Anterior cingulate cortex (tissue), 58 donors: ENCODE data around the gene ZNF423.
A peak's percentile ranks its signal among the peaks of the same experiment; 100 is the strongest.
"Not testable (repeated sequence)": the region's sequence is repeated elsewhere in the genome, so short reads cannot be mapped to it uniquely, and the experiment has no call there.

Experiments used
- DNase-seq, 58 donors: peaks; one replicate each; lab custom pipeline; 2025; lab: John Stamatoyannopoulos, UW

Gene ZNF423

GRCh38 chr16:49855822-49856671 is at the start of gene ZNF423:
Gene ZNF423 (minus strand): TSS chr16:49856112. CDS start chr16:49855774, 338 bp downstream.
- no peak for DNase-seq

GRCh38 chr16:49904348-49905062 is 48.6 kb upstream of the ZNF423 start:
- no peak for DNase-seq

- DNase-seq, result no peak
Observed at GRCh38 chr16:49902908-49903307, 47.0 kb upstream of the ZNF423 start.

DNA sequence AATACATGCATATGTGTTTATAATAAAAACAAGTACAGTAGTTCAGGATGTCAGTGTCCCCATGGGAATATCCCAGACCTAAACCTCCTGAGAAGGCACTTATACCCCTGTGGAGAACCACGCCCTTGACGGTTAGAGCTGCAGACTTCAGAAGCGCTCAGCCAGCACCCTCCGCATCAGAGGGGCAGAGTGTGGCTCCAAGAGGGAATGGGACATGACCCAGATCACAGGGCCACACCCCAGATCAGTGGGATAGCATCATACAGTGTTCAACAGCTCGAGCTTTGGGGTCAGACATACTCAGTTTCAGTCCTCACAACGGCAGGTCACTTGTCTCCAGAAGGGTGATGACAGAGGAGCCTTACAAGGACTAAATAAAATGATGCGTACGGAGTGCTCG is 45.8 kb upstream of the ZNF423 start:
- no peak for DNase-seq

- DNase-seq, result no peak
Observed at GRCh38 chr16:49900875-49901274, 45.0 kb upstream of the ZNF423 start.

- DNase-seq, result no peak
Observed at GRCh38 chr16:49899991-49900695, 44.2 kb upstream of the ZNF423 start.

DNA sequence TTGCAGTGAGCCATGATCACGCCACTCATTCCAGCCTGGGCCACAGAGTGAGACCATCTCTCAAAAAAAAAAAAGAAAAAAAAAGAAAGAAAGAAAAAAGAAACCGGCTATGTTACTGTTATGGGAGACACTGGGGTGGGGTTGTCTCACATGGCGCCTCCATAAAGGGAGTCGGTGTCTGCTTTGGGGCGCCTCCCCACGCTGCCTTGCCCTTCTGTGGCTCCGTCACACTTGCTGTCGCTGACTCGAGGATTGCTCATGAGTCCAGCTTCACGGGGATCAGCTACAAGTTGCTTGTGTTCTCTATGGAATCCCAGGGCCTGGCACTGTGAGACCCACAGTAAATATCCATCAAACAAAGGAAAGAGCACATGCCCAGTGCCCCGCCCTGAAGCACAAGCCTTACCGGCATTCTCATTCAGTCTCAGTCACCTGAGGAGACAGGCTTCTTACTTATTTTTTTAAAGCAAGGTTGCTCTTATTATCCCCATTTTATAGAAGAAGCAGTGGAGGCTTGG is 40.6 kb upstream of the ZNF423 start:
- no peak for DNase-seq

DNA sequence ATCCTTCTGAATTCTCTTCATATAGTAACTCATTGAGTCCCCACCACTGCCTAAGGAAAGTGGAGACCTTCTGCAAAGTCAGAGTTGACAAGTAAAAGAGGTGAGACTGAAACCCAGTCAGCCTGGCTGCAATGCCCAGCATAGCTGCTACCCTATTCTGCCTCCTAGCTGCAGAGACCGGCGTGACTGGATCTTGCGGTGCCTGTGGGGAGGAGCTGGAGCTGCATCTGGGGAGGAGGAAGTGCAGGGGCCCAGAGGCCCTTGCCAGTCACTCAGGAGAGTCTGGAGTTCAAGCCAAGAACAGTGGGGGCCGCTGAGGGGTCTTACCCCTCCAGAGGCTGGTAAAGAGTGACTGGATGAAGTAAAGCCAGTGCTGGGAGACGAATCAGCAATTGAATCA is 35.0 kb upstream of the ZNF423 start:
- no peak for DNase-seq

- no peak for DNase-seq
Observed at GRCh38 chr16:49889725-49890397, 33.9 kb upstream of the ZNF423 start.

DNA sequence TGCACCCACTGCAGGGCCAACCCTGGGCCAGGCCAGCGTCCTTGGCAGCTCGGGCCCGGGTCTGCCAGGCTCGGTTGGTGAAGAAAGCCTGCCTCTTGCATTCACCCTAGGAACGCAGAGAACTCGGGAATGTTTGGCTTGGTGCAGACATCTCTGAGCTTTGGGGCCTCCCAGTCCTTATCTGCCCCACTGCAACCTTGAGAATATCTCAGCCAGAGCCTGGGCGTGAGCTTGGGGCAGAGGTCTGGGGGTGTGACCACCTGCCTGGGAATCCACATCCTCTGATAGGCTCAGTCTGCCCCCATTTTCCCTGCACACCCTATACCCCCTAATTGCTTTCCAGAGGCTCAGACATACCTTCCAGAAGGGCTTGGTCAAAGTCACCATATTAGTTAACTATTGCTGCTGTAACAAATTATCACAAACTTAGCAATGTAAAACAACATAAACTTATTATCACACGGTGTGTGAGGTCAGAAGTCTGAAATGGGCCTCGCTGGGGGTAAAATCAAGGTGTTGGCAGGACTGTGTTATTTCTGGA is 30.7 kb upstream of the ZNF423 start:
- DNase-seq, result no peak

GRCh38 chr16:49884033-49885015 is 28.4 kb upstream of the ZNF423 start:
- no peak for DNase-seq

DNA sequence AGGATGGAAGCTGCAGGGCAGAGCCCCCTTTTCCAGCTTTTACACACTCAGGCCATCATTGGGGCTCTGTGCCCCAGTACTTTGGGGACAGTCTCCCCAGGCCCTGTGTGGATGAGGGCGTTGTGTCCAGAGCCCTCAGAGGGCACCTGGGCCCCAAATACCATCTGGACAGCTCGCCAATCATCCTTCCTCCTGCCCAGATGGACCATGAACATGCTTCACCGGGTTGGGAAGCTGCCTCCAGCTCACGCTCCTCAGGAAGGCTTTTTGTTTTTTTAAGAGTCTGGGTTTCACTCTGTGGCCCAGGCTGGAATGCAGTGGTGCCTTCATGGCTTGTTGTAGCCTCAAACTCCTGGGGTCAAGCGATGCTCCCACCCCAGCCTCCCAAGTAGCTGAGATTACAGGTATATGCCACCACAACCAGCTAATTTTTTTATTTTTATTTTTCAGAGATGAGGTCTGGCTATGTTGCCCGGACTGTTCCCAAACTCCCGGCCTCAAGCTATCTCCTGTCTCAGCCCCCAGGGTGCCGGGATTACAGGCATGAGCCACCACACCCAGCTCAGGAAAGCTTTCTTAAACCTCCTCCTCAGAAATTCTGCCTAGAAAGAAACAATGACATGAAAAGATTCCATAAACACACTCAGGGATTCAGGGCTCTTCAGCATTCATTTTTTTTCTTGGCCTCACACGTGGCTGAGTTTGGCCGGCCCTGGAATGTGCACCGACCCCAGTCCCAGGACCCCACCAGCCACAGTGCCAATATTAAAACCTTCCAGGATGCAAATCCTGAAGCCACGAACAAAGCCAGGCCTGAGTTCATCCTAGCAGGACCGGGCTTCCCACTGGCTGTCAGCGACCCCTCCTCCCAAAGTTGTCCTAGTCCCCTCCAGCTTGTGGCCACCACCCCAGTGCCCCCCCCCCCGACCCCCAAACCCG is 27.4 kb upstream of the ZNF423 start:
- no peak for DNase-seq

DNA sequence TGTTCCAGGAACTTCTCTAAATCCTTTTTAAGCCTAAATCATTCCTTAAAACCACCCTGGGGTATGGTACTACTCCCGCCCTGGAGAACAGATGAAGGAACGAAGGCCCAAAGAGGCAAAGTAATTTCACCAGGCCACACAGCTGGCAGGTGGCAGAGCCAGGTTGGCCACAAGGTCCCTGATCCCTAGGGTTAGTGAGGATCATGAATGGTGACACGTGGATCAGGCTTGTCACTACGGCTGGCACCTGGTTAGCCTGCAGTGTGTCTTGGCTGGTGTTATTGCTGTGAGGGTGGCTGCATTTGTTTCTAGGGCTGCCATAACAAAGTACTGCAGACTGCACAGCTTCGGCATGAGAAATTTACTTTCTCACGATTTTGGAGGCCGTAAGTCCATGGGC is 26.0 kb upstream of the ZNF423 start:
- DNase-seq, result no peak

- DNase-seq, result not testable (repeated sequence)
Observed at GRCh38 chr16:49878540-49878939, 22.6 kb upstream of the ZNF423 start.

DNA sequence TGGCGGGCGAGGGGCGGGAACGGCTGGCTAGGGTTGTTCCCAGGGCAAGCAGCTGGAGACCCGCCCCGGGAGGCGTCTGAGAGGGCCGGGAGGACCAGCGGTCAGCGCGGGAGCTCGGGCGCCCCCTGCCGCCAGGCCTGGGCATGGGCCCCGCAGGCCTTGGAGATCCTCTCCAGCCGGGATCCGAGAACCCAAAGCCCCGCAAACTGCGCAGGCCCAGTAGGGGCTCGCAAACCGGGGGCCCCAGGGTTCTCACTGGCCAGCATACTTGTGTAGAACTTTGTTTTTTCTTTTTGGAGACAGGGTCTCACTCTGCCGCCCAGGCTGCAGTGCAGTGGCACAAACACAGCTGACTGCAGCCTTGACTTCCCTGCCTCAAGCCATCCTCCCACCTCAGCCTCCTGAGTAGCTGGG is 20.8 kb upstream of the ZNF423 start:
- DNase-seq, result peak in 6 of 58 donors; percentile 3 to 8 (median 4)

DNA sequence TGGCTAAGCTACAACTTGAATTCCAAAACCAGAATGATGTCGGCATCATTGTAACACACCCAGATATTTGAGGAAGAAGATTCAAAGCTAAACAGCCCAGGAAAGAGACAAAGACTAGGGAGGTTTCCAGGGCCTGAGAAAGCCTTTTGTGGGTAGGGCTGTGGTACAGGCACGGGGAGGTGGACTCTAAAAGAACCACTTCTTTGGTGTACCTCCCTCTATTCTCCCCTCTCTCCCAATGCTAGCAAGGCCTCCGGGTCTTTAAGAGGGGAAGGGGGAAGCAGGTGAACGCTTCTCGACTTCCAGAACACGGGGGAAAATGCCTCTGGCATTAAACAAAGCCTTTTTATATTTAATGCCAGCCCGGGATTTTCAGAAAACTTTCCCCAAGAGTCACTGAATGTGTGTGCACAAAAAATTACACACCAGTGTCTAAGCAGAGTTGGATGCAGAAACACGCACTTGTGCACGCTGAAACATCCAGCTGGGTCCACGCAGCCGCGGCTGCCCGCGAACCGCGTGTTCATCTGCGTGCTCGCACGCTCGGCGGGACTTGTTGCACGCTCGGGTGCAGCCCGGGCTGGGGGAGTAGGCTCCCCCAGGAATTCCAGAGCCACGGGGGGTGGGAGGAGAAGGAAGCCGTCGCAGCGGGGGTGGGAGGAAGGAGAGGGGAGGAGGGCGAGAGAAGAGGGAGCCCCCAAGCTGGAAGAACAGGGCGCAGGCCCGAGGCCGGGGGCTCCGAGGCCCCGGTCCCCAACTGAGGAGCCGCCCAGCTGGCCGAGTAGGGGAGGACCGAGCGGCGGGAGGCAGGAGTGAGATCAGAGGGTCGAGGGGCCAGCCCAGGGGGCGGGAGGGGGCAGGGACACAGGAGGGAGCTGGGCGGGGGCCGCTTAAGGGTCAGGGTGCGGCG is 20.1 kb upstream of the ZNF423 start:
- no peak for DNase-seq
